Trophoblast cell (in vitro differentiated cells and primary cell): ENCODE results near the gene MTRF1L. TPM values are rescaled to one million over a fixed set of nuclear protein-coding genes. Genes with fewer than 3 reads are reported as not detected.

Experiments
- DNase-seq, 2 donors: peaks; one replicate each; pipeline ENCODE4 v3.0.0-alpha.2; 2016
- H2AFZ ChIP-seq: 2 replicates; pipeline ENCODE4 v1.6.1; 2013; ENCODE audit warnings: low read length, moderate library complexity, mild to moderate bottlenecking; ENCODE audit not compliant: insufficient read depth, poor library complexity
- H2AK5ac ChIP-seq: 2 replicates; pipeline ENCODE4 v1.6.1; 2013; ENCODE audit warnings: mild to moderate bottlenecking, low read length
- H2BK120ac ChIP-seq: 2 replicates; pipeline ENCODE4 v1.6.1; 2013; ENCODE audit warnings: low read length, mild to moderate bottlenecking, moderate library complexity; ENCODE audit not compliant: insufficient read depth, poor library complexity
- H2BK12ac ChIP-seq: 2 replicates; pipeline ENCODE4 v1.6.1; 2013; ENCODE audit warnings: mild to moderate bottlenecking, low read length, moderate library complexity
- H2BK5ac ChIP-seq: 2 replicates; pipeline ENCODE4 v1.6.1; 2013; ENCODE audit warnings: low read length, low read depth, moderate library complexity, mild to moderate bottlenecking; ENCODE audit not compliant: poor library complexity
- H3K14ac ChIP-seq: 2 replicates; pipeline ENCODE4 v1.6.1; 2013; ENCODE audit warnings: mild to moderate bottlenecking, low read length
- H3K18ac ChIP-seq: 2 replicates; pipeline ENCODE4 v1.6.1; 2013; ENCODE audit warnings: mild to moderate bottlenecking, low read length
- H3K23ac ChIP-seq: 2 replicates; pipeline ENCODE4 v1.6.1; 2013; ENCODE audit warnings: low read length
- H3K27ac ChIP-seq: 2 replicates; pipeline ENCODE4 v1.5.1; 2013; ENCODE audit warnings: low read depth, mild to moderate bottlenecking, inconsistent platforms, low read length, moderate library complexity
- H3K27me3 ChIP-seq: 2 replicates; pipeline ENCODE4 v1.6.1; 2013; ENCODE audit warnings: inconsistent platforms, mild to moderate bottlenecking, low read length, moderate library complexity; ENCODE audit not compliant: insufficient read depth
- H3K36me3 ChIP-seq, 2 experiments: 1 replicate in 1 of 2; 2 replicates in 1 of 2; pipeline ENCODE4 v1.6.1; 2013; ENCODE audit warnings: low read length in 2 of 2, mild to moderate bottlenecking in 2 of 2, moderate library complexity in 1 of 2; ENCODE audit not compliant: insufficient read depth in 2 of 2, control insufficient read depth in 1 of 2
- H3K4ac ChIP-seq: 2 replicates; pipeline ENCODE4 v1.6.1; 2013; ENCODE audit warnings: low read depth, mild to moderate bottlenecking, low read length, moderate library complexity
- H3K4me1 ChIP-seq, 2 experiments: 1 replicate in 1 of 2; 2 replicates in 1 of 2; pipeline ENCODE4 v1.6.1; 2013; ENCODE audit warnings: low read length in 2 of 2, mild to moderate bottlenecking in 2 of 2, moderate library complexity in 1 of 2; ENCODE audit not compliant: insufficient read depth in 2 of 2, control insufficient read depth in 1 of 2
- H3K4me2 ChIP-seq: 2 replicates; pipeline ENCODE4 v1.6.1; 2013; ENCODE audit warnings: inconsistent platforms, mild to moderate bottlenecking, low read length, moderate library complexity
- H3K4me3 ChIP-seq: 2 replicates; pipeline ENCODE4 v1.5.1; 2013; ENCODE audit warnings: mild to moderate bottlenecking, low read depth, low read length, inconsistent platforms
- H3K79me1 ChIP-seq: one replicate; pipeline ENCODE4 v1.6.1; 2013; ENCODE audit warnings: low read length
- H3K79me2 ChIP-seq: 2 replicates; pipeline ENCODE4 v1.6.1; 2013; ENCODE audit warnings: low read length, mild to moderate bottlenecking; ENCODE audit not compliant: control insufficient read depth, insufficient read depth, poor library complexity
- H3K9ac ChIP-seq: 2 replicates; pipeline ENCODE4 v1.6.1; 2013; ENCODE audit warnings: mild to moderate bottlenecking, low read length
- H3K9me3 ChIP-seq: 2 replicates; pipeline ENCODE4 v1.6.1; 2013; ENCODE audit warnings: low read depth, mild to moderate bottlenecking, control low read depth, inconsistent platforms, low read length; ENCODE audit not compliant: insufficient read depth
- H4K12ac ChIP-seq: 2 replicates; pipeline ENCODE4 v1.6.1; 2013; ENCODE audit warnings: low read depth, mild to moderate bottlenecking, low read length, moderate library complexity
- H4K8ac ChIP-seq: 2 replicates; pipeline ENCODE4 v1.6.1; 2013; ENCODE audit warnings: low read depth, mild to moderate bottlenecking, low read length, moderate library complexity
- H4K91ac ChIP-seq: one replicate; pipeline ENCODE4 v1.6.1; 2013; ENCODE audit warnings: low read depth, mild to moderate bottlenecking, low read length, moderate library complexity
- WGBS: extraction: QIAGEN DNeasy Blood & Tissue Kit; methylation state at CpG from one replicate; pipeline ENCODE4 v1.1.7; 2013; ENCODE audit warnings: missing lambda C conversion rate; ENCODE audit not compliant: insufficient read length, insufficient coverage; ENCODE audit errors: extremely low coverage; 5-methylcytosine and 5-hydroxymethylcytosine counted together
- polyA plus RNA-seq: library from polyadenylated mRNA; stranded (reverse); fragments of 200-250 nt; gene quantifications from 2 replicates; pipeline ENCODE4 v1.2.3, GENCODE V29; 2013

The MTRF1L gene
- polyA plus RNA-seq: 13.4 and 13.6 TPM in 2 replicates

GRCh38 chr6:153002613-153003365 lies at the start of gene MTRF1L:
MTRF1L (minus strand) TSS chr6:153002709; CDS start chr6:153002685, 24 bp downstream.
- no peaks in the 10 kb centered on the region for H3K9me3 ChIP-seq
- H2BK120ac ChIP-seq: peak within 1 kb of the TSS; percentile 68
- H3K4ac ChIP-seq: peak within 1 kb of the TSS; percentile 78
- peak within 1 kb of the TSS; percentile 82 for H3K18ac ChIP-seq
- peak within 1 kb of the TSS; percentile 35 for H3K27ac ChIP-seq
- H4K91ac ChIP-seq: peak within 1 kb of the TSS; percentile 55
- H2AK5ac ChIP-seq: no peak within 1 kb of the TSS
- no peak within 1 kb of the TSS for H2BK12ac ChIP-seq
- peaks cover 0 to 2% of the 10 kb centered on the region in 2 experiments for H3K4me1 ChIP-seq
- H2BK5ac ChIP-seq: peak within 1 kb of the TSS; percentile 72
- H4K12ac ChIP-seq: peak within 1 kb of the TSS; percentile 89
- peak within 1 kb of the TSS; percentile 94 for H2AFZ ChIP-seq
- peaks cover 8% of the 10 kb centered on the region for H3K79me2 ChIP-seq
- WGBS: no CpG with 5 or more reads among the region's 52 CpGs
- H3K79me1 ChIP-seq: peaks cover 5% of the 10 kb centered on the region
- H3K36me3 ChIP-seq: no peaks in the 10 kb centered on the region
- peak within 1 kb of the TSS; percentile 99 for H3K4me2 ChIP-seq
- no peak within 1 kb of the TSS for H3K23ac ChIP-seq
- H4K8ac ChIP-seq: peak within 1 kb of the TSS; percentile 94
- peak within 1 kb of the TSS; percentile 94 for H3K9ac ChIP-seq
- H3K27me3 ChIP-seq: no peaks in the 10 kb centered on the region
- H3K14ac ChIP-seq: peak within 1 kb of the TSS; percentile 77
- peak; percentile 96 to 98 for DNase-seq
- H3K4me3 ChIP-seq: peak within 1 kb of the TSS; percentile 92

- no peaks in the 10 kb centered on the region for H3K9me3 ChIP-seq
- no peak overlapping the region for H2AFZ ChIP-seq
- no peak overlapping the region for H3K4ac ChIP-seq
Measured at GRCh38 chr6:153051801-153052200, 49.3 kb upstream of the MTRF1L start.

GRCh38 chr6:153048631-153049030 lies 46.1 kb upstream of the MTRF1L start:
- Histone ChIP-seq H3K4me1 (no peaks in the 10 kb centered on the region), H3K23ac (no peak overlapping the region), H3K14ac (no peak overlapping the region), H4K8ac (no peak overlapping the region), H3K27ac (no peak overlapping the region), H2BK12ac (no peak overlapping the region), H3K4ac (no peak overlapping the region), H3K9ac (no peak overlapping the region), H3K18ac (no peak overlapping the region), H3K36me3 (no peaks in the 10 kb centered on the region), H3K9me3 (no peaks in the 10 kb centered on the region), H3K4me3 (no peak overlapping the region), H4K91ac (no peak overlapping the region), H3K4me2 (no peak overlapping the region), H3K79me1 (no peaks in the 10 kb centered on the region), H3K79me2 (no peaks in the 10 kb centered on the region), H4K12ac (no peak overlapping the region), H2BK5ac (no peak overlapping the region), H2AK5ac (no peak overlapping the region), H2AFZ (no peak overlapping the region), H3K27me3 (no peaks in the 10 kb centered on the region), H2BK120ac (no peak overlapping the region)
- DNase-seq: no peak
- no CpG with 5 or more reads among the region's 3 CpGs for whole genome bisulfite sequencing

More at GRCh38 chr6:153051801-153052200, 49.3 kb upstream of the MTRF1L start:
- H4K91ac ChIP-seq: no peak overlapping the region
- no peak overlapping the region for H3K23ac ChIP-seq
- no peak overlapping the region for H3K9ac ChIP-seq
- DNase-seq: no peak
- no peaks in the 10 kb centered on the region for H3K79me2 ChIP-seq
- H3K36me3 ChIP-seq: no peaks in the 10 kb centered on the region
- H4K8ac ChIP-seq: no peak overlapping the region
- no peak overlapping the region for H2BK120ac ChIP-seq
- no peak overlapping the region for H3K18ac ChIP-seq
- no peak overlapping the region for H3K4me3 ChIP-seq
- H2AK5ac ChIP-seq: no peak overlapping the region
- H2BK12ac ChIP-seq: no peak overlapping the region
- no peaks in the 10 kb centered on the region for H3K27me3 ChIP-seq
- no peak overlapping the region for H3K27ac ChIP-seq
- no peak overlapping the region for H4K12ac ChIP-seq
- no peak overlapping the region for H3K14ac ChIP-seq
- no peak overlapping the region for H2BK5ac ChIP-seq
- no peaks in the 10 kb centered on the region for H3K4me1 ChIP-seq
- no peaks in the 10 kb centered on the region for H3K79me1 ChIP-seq
- no peak overlapping the region for H3K4me2 ChIP-seq

- H3K27ac ChIP-seq: no peak overlapping the region
- H2BK5ac ChIP-seq: no peak overlapping the region
- no peak overlapping the region for H2AFZ ChIP-seq
- no peaks in the 10 kb centered on the region for H3K4me1 ChIP-seq
- no peak overlapping the region for H3K14ac ChIP-seq
- H3K27me3 ChIP-seq: no peaks in the 10 kb centered on the region
- no peaks in the 10 kb centered on the region for H3K79me1 ChIP-seq
- no peaks in the 10 kb centered on the region for H3K79me2 ChIP-seq
- no peaks in the 10 kb centered on the region for H3K9me3 ChIP-seq
- H4K91ac ChIP-seq: no peak overlapping the region
- no peak overlapping the region for H3K4ac ChIP-seq
- no peak overlapping the region for H3K9ac ChIP-seq
- H4K12ac ChIP-seq: no peak overlapping the region
- no peak overlapping the region for H3K4me2 ChIP-seq
- WGBS: no CpG with 5 or more reads among the region's 2 CpGs
- no peak overlapping the region for H3K23ac ChIP-seq
- no peaks in the 10 kb centered on the region for H3K36me3 ChIP-seq
- H3K18ac ChIP-seq: no peak overlapping the region
- no peak overlapping the region for H2AK5ac ChIP-seq
- H2BK12ac ChIP-seq: no peak overlapping the region
- H2BK120ac ChIP-seq: no peak overlapping the region
- DNase-seq: no peak
- H4K8ac ChIP-seq: no peak overlapping the region
- no peak overlapping the region for H3K4me3 ChIP-seq
Measured at GRCh38 chr6:153047386-153047785, 44.9 kb upstream of the MTRF1L start.
